Measurements from ENCODE around the gene CERS2. TPM values are rescaled to one million over a fixed set of nuclear protein-coding genes. Genes with fewer than 3 reads are reported as not detected.

Gene CERS2
- total and polyA plus RNA-seq, 11 donors, result 51.7 to 113 (median 76.1) TPM

DNA sequence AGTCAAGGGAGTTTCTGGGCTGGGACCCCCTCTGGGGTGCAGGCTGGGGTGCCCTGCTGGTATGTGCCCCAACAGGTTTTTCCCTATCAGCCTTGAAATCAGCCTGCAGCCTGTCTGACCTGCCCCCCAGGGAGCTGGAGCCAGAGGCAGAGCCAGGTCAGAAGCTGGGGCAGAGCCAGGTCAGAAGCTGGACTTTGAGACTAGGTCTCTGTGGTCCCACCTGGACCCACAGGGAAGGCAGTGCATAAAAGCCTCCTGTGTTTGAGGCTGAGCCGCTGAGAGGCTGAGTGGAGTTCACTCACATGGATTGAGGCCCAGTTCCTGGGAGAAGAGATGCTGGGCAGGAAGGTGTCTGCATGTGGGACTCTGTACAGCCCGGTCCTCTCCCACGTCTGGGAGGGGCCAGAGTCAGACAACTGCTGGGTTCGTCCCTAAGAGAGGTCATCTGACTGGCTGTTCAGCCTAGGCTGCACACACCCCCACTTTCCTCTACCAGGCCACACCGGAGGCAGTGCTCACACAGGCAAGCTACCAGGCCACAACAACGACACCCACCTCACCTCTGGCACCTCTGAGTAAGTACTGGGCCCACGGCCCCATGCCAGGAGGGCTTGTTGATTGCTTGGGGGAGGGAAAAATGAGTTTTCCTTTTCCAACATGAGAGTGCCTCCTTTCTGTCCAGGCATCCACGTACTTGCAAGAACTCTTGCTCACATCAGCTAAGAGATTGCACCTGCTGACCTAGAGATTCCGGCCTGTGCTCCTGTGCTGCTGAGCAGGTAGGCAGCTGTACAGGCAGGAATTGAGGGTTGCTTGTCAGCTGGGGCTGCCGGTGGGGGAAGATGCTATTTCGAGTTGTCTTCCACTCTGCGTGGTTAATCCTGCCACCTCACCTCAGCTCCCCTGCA is 7.4 kb upstream of the CERS2 start, which contains the start of gene ANXA9:
Gene ANXA9 (plus strand): TSS at position 488 of the 908 bp plus-strand sequence. CDS start 814 bp downstream, outside the sequence.
- H3K9me3 ChIP-seq, result no peaks in the 10 kb centered on the region
- no peak within 1 kb of the TSS for H3K4me3 ChIP-seq
- no peak within 1 kb of the TSS for H3K27ac ChIP-seq
- H3K4me1 ChIP-seq, result peaks cover 0 to 29% (median 7%) of the 10 kb centered on the region in 12 donors
- DNase-seq (no peak), ATAC-seq (no peak)
- TF ChIP-seq POLR2A (IDR thresholded peaks at IDR 0.05) (no peak), CTCF (IDR thresholded peaks at IDR 0.05) (no peak)
- intact Hi-C loops (cut with DNase I), result loop anchor here in 1 of 10 donors (2.0 kb wide), 1 partner anchor 15 kb away; no protein-coding TSS in a partner anchor
- no peaks in the 10 kb centered on the region for H3K27me3 ChIP-seq
- no peaks in the 10 kb centered on the region for H3K36me3 ChIP-seq
- WGBS, 4 donors, result 63 to 77% (median 72%) methylated on average over 10 to 12 of the region's 12 CpGs

DNA sequence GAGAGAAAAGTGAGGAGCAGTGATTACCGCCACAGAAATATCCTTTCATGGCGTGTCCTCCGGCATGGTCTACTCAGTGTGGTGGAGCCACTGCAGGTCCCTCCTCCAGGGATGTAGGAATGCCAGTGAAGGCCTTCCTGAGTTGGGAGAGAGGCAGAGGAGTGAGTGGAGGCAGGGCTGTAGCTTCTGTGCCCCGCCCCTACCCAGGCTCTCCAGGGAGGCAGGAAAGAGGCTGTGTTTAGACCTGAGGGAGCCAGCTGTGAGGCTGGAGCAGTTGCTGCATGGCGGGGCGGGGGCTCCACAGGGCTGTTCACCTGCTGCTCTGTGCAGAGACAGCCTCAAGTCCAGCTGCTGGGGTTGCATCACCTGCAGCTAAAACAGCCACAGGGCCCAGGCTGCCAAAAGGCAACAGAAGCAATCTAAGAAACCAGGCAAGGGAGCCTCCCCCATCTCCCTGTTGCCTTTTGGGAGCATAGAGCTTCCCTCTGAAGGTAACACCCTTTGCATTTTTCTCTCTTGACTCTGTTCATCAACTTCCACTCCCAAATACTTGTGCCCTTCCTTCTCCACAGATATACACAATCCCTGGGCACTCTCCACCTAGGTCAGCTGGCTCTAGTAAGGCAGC is 6.7 kb upstream of the CERS2 start:
- H3K9me3 ChIP-seq, result no peaks in the 10 kb centered on the region
- H3K27me3 ChIP-seq, result no peaks in the 10 kb centered on the region
- H3K4me3 ChIP-seq, result no peak overlapping the region
- ATAC-seq (no peak), DNase-seq (no peak)
- H3K27ac ChIP-seq, result no peak overlapping the region
- TF ChIP-seq CTCF (IDR thresholded peaks at IDR 0.05) (no peak), POLR2A (IDR thresholded peaks at IDR 0.05) (no peak)
- 85 to 91% (median 89%) methylated on average over 6 of the region's 6 CpGs for WGBS, 4 donors
- H3K4me1 ChIP-seq, result peaks cover 0 to 36% (median 7%) of the 10 kb centered on the region in 12 donors
- intact Hi-C loops (cut with DNase I), result loop anchor here in 1 of 10 donors (2.0 kb wide), 1 partner anchor 16 kb away; no protein-coding TSS in a partner anchor
- H3K36me3 ChIP-seq, result no peaks in the 10 kb centered on the region

- peak overlapping the region in 6 of 12 donors; percentile 22 to 86 (median 42) for H3K27ac ChIP-seq
- H3K36me3 ChIP-seq, result no peaks in the 10 kb centered on the region
- no peaks in the 10 kb centered on the region for H3K27me3 ChIP-seq
- H3K4me1 ChIP-seq, result peaks cover 0 to 49% (median 9%) of the 10 kb centered on the region in 12 donors
- DNase-seq (peak; percentile 84 to 89 (median 87)), ATAC-seq (peak; percentile 17 to 60 (median 40))
- TF ChIP-seq POLR2A (IDR thresholded peaks at IDR 0.05) (no peak), CTCF (IDR thresholded peaks at IDR 0.05) (peak; percentile 99 to 100 (median 100))
- WGBS, 4 donors, result 26 to 30% (median 29%) methylated on average over 23 of the region's 23 CpGs
- intact Hi-C loops (cut with DNase I), result loop anchor here in 2 of 10 donors (1.0 to 2.0 kb wide), 2 partner anchors 17 kb away; no protein-coding TSS in a partner anchor
- no peaks in the 10 kb centered on the region for H3K9me3 ChIP-seq
- peak overlapping the region in 7 of 12 donors; percentile 4 to 48 (median 19) for H3K4me3 ChIP-seq
Observed at GRCh38 chr1:150979092-150980056, 4.7 kb upstream of the CERS2 start.

Data from heart left ventricle (tissue), 16 donors.